MCF 10A (cell line): Measurements from ENCODE around the gene TCF12. TPM values are rescaled to one million over a fixed set of nuclear protein-coding genes. Genes with fewer than 3 reads are reported as not detected.

Source experiments
- BruUV-seq: library from RNA; stranded (reverse); fragments of 400-500 nt; replicated peaks from 2 replicates; lab custom pipeline; 2021; lab: Mats Ljungman, UMichigan
- CTCF ChIA-PET: fragments of 300-600 bp; sonication (Branson Sonifier 250); formaldehyde crosslinking; extraction: SDS; loops from one replicate; lab custom pipeline; 2021; ENCODE audit warnings: antibody characterized with exemption, inconsistent platforms; lab: Yijun Ruan, JAX
- POLR2A ChIA-PET: fragments of 300-600, 350-650 bp; sonication (Branson Sonifier 250); formaldehyde crosslinking; extraction: SDS; loops from one replicate; lab custom pipeline; 2020; ENCODE audit warnings: antibody characterized with exemption, inconsistent platforms; lab: Yijun Ruan, JAX
- DNase-seq: peaks from one replicate; pipeline ENCODE4 v3.0.0-alpha.2; 2018; ENCODE audit not compliant: unreplicated experiment
- H3K27ac Mint-ChIP-seq: one replicate; pipeline ENCODE4 v1.8.0; 2022; ENCODE audit warnings: mild to moderate bottlenecking, low read depth, mixed read lengths; ENCODE audit not compliant: unreplicated experiment
- H3K27me3 Mint-ChIP-seq: one replicate; pipeline ENCODE4 v1.8.0; 2022; ENCODE audit warnings: mixed read lengths; ENCODE audit not compliant: insufficient read depth, unreplicated experiment
- H3K36me3 Mint-ChIP-seq: one replicate; pipeline ENCODE4 v1.8.0; 2022; ENCODE audit warnings: mild to moderate bottlenecking, moderate library complexity, mixed read lengths; ENCODE audit not compliant: insufficient read depth, unreplicated experiment
- H3K4me1 Mint-ChIP-seq: one replicate; pipeline ENCODE4 v1.8.0; 2022; ENCODE audit warnings: mixed read lengths; ENCODE audit not compliant: insufficient read depth, unreplicated experiment
- H3K4me3 Mint-ChIP-seq: one replicate; pipeline ENCODE4 v1.8.0; 2022; ENCODE audit warnings: mild to moderate bottlenecking, moderate library complexity, mixed read lengths; ENCODE audit not compliant: unreplicated experiment
- H3K9me3 Mint-ChIP-seq: one replicate; pipeline ENCODE4 v1.8.0; 2022; ENCODE audit warnings: mixed read lengths; ENCODE audit not compliant: unreplicated experiment
- intact Hi-C: fragments of 100-400 bp; cut with micrococcal nuclease; formaldehyde crosslinking; loops from 2 replicates; pipeline ENCODE4 v1.14.1; 2022
- total RNA-seq: library from RNA; stranded (reverse); gene quantifications from 2 replicates; pipeline ENCODE4 v1.2.3, GENCODE V29; 2022
- TF ChIP-seq, protein P1 (sequence below): fragments of 200-600 bp; IDR thresholded peaks from one replicate; pipeline ENCODE4 v1.8.0; 2022; ENCODE audit warnings: antibody characterized with exemption, mild to moderate bottlenecking; ENCODE audit not compliant: unreplicated experiment

TCF12 gene
- total RNA-seq, 1 experiment from 2014 or later: 140 TPM

DNA sequence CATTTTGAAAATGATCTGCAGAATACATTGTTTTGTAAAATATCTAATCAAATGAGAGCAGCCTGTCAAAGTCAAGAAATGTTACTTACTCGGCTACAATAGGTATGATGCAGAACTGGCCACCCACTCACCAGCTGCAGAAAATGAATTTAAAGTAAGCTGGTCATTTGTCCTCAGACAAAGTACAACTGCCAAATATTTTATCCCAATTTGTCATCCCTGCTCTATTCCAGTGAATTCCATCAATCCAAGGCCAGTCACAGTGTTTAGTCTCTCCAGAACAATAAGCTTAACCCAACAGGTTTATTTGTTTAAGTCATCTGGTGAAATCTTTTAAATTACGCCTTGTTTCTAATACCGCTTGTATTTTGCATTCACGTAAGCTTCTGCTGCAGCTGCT, 46.6 kb upstream of the TCF12 start:
- H3K27ac Mint-ChIP-seq: no peak overlapping the region
- H3K27me3 Mint-ChIP-seq: no peaks in the 10 kb centered on the region
- H3K36me3 Mint-ChIP-seq: no peaks in the 10 kb centered on the region
- no peak overlapping the region for H3K4me3 Mint-ChIP-seq
- peaks cover 6% of the 10 kb centered on the region for H3K4me1 Mint-ChIP-seq
- no peak for DNase-seq
- intact Hi-C loops: no loop called here
- TF ChIP-seq, protein P1, sequence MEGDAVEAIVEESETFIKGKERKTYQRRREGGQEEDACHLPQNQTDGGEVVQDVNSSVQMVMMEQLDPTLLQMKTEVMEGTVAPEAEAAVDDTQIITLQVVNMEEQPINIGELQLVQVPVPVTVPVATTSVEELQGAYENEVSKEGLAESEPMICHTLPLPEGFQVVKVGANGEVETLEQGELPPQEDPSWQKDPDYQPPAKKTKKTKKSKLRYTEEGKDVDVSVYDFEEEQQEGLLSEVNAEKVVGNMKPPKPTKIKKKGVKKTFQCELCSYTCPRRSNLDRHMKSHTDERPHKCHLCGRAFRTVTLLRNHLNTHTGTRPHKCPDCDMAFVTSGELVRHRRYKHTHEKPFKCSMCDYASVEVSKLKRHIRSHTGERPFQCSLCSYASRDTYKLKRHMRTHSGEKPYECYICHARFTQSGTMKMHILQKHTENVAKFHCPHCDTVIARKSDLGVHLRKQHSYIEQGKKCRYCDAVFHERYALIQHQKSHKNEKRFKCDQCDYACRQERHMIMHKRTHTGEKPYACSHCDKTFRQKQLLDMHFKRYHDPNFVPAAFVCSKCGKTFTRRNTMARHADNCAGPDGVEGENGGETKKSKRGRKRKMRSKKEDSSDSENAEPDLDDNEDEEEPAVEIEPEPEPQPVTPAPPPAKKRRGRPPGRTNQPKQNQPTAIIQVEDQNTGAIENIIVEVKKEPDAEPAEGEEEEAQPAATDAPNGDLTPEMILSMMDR: no peak
- ChIA-PET CTCF (interaction anchor here (1.0 to 1.4 kb wide), 4 partner anchors 10 to 267 kb away, joined by 3 to 6 read pairs (median 4); no protein-coding TSS in a partner anchor), POLR2A (interaction anchor here (0.9 to 2.1 kb wide), 7 partner anchors 10 to 121 kb away, joined by 3 to 7 read pairs (median 4); partner anchors contain the start of gene TCF12)
- BruUV-seq: no TSS peak
- no peaks in the 10 kb centered on the region for H3K9me3 Mint-ChIP-seq

DNA sequence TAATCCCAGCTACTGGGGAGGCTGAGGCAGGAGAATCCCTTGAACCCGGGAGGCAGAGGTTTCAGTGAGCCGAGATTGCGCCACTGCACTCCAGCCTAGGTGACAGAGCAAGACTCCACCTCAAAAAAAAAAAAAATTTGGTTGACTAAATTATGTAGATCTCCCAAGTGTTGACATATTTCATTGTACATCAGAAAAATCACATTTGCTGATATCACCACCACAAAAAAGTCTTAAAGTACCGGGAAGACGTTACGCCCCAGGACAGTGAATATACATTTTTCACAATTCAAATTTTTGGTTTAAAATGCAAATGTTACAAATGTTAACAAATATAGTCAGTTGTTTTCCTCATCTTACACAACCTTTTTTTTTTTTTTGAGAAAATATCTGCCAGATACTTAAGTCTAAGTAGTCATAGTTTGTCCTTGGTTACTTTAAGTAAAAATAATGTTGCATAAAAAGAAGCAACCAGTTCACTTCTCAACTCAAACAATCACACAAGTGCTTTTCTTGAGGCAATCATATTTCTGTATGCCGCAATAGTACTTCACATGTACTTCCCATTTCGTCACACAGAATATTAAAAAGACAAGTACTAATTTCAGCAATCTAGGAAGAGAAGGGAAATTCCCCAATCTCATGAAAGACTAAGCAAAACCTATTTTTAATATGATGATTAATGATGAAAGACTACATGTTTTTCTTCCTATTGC, 41.0 kb upstream of the TCF12 start:
- intact Hi-C loops: no loop called here
- H3K27me3 Mint-ChIP-seq: no peaks in the 10 kb centered on the region
- TF ChIP-seq, protein P1: no peak
- peak; percentile 33 for DNase-seq
- H3K4me3 Mint-ChIP-seq: no peak overlapping the region
- no peaks in the 10 kb centered on the region for H3K9me3 Mint-ChIP-seq
- H3K4me1 Mint-ChIP-seq: no peaks in the 10 kb centered on the region
- H3K27ac Mint-ChIP-seq: no peak overlapping the region
- POLR2A ChIA-PET: interaction anchor here (0.7 kb wide), 1 partner anchor 278 kb away, joined by 4 read pairs; no protein-coding TSS in a partner anchor
- H3K36me3 Mint-ChIP-seq: no peaks in the 10 kb centered on the region
- BruUV-seq: no TSS peak
- CTCF ChIA-PET: no interaction called here

DNA sequence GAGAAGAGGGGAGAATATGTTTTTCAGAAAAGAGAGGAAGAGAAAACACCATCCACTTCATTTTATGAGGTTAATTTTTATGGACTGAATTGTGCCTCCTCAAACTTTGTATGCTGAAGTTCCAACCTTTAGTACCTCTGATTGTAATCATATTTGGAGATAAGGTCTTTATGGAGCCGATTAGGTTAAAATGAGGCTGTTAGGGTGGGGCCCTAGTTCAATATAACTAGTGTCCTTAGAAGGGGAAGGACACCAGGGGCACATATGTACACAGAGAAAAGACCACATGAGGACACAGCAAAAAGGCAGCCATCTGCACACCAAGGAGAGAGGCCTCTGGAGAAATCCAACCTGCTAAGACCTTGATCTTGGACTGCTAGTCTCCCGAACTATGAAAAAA, 38.9 kb upstream of the TCF12 start:
- no peak for DNase-seq
- H3K4me3 Mint-ChIP-seq: no peak overlapping the region
- no peak overlapping the region for H3K27ac Mint-ChIP-seq
- no peaks in the 10 kb centered on the region for H3K9me3 Mint-ChIP-seq
- no peaks in the 10 kb centered on the region for H3K36me3 Mint-ChIP-seq
- CTCF ChIA-PET: no interaction called here
- no peaks in the 10 kb centered on the region for H3K4me1 Mint-ChIP-seq
- TF ChIP-seq, protein P1: no peak
- intact Hi-C loops: no loop called here
- no TSS peak for BruUV-seq
- H3K27me3 Mint-ChIP-seq: no peaks in the 10 kb centered on the region
- POLR2A ChIA-PET: no interaction called here

DNA sequence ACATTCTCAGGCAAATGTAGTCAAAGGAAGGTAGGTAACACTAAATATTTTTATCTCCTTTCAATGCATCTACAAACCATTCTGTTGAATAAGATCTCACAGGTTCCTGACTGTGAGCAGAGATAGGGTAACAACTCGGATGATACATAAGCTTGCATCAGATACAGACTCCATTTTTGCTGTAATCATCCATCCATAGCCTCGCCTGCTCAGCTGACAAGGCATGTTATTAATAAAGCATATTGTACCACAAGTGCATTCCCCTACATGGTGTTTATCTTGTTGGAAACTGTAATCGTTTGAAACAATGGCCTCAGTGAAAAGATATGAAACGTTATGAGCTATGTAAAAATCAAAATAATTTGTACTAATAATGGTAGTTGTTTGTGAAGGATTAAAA, 35.4 kb upstream of the TCF12 start:
- Mint-ChIP-seq H3K4me1 (peaks cover 12% of the 10 kb centered on the region), H3K36me3 (peaks cover 4% of the 10 kb centered on the region), H3K4me3 (no peak overlapping the region), H3K27me3 (no peaks in the 10 kb centered on the region), H3K27ac (no peak overlapping the region), H3K9me3 (no peaks in the 10 kb centered on the region)
- intact Hi-C loops: loop anchor here (10.0 kb wide), 1 partner anchor 268 kb away; no protein-coding TSS in a partner anchor
- ChIA-PET CTCF (interaction anchor here (0.7 to 1.8 kb wide), 3 partner anchors 10 to 61 kb away, joined by 3 to 4 read pairs (median 3); no protein-coding TSS in a partner anchor), POLR2A (interaction anchor here (0.7 to 1.7 kb wide), 4 partner anchors 10 to 37 kb away, joined by 3 to 6 read pairs (median 3); no protein-coding TSS in a partner anchor)
- TF ChIP-seq, protein P1: no peak
- no peak for DNase-seq
- no TSS peak for BruUV-seq
